GM12874 (cell line): ENCODE data around the gene LRCH2.

Experiments
- CTCF ChIP-seq: IDR thresholded peaks from 2 replicates; pipeline ENCODE4 v1.5.1; 2011; ENCODE audit warnings: low read depth, mild to moderate bottlenecking, control low read depth, low read length, moderate library complexity; ENCODE audit not compliant: insufficient read depth

The LRCH2 gene

GRCh38 chrX:115232933-115233496 lies 881 bp downstream of the LRCH2 start:
- no peak for TF ChIP-seq CTCF

GRCh38 chrX:115229337-115230003 lies 4.4 kb downstream of the LRCH2 start:
- TF ChIP-seq CTCF, result no peak

- TF ChIP-seq CTCF, result no peak
These were observed 7.0 kb downstream of the LRCH2 start for GRCh38 chrX:115226929-115227328.

- no peak for TF ChIP-seq CTCF
These were observed 19.3 kb downstream of the LRCH2 start for GRCh38 chrX:115214605-115215004.

- TF ChIP-seq CTCF, result no peak
These were observed 19.7 kb downstream of the LRCH2 start for GRCh38 chrX:115214151-115214550.

GRCh38 chrX:115204040-115204439 lies 29.9 kb downstream of the LRCH2 start:
- no peak for TF ChIP-seq CTCF

- TF ChIP-seq CTCF, result no peak
These were observed 41.6 kb downstream of the LRCH2 start for GRCh38 chrX:115192244-115192700.
